Epithelial cell of prostate (primary cell): ENCODE data around the gene CREB1.
"Not testable (repeated sequence)": the region's sequence is repeated elsewhere in the genome, so short reads cannot be mapped to it uniquely, and the experiment has no call there.

Experiments
- DNase-seq: peaks from one replicate; pipeline ENCODE4 v3.0.0-alpha.2; 2011; ENCODE audit warnings: low read depth, low spot score
- H3K27ac ChIP-seq: fragments of 450-650 bp; 2 replicates; pipeline ENCODE4 v1.5.1; 2017; ENCODE audit warnings: mild to moderate bottlenecking

The CREB1 gene

DNA sequence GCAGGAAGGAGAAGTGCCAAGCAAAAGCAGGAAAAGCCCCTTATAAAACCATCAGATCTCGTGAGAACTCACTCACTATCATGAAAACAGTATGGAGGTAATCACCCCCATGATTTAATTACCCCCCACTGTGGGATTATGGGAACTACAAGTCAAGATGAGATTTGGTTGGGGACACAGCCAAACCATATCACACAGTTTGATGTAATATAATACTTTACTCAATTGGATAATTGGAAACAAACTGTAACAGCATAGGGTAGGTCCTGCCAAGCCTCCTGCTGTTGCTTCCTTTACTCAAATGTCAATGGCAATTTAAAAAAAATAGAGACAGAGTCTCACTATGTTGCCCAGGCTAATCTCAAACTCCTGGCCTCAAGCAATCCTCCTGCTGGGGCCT lies 110.9 kb downstream of the CREB1 start:
- no peak for DNase-seq
- H3K27ac ChIP-seq = no peak overlapping the region

DNA sequence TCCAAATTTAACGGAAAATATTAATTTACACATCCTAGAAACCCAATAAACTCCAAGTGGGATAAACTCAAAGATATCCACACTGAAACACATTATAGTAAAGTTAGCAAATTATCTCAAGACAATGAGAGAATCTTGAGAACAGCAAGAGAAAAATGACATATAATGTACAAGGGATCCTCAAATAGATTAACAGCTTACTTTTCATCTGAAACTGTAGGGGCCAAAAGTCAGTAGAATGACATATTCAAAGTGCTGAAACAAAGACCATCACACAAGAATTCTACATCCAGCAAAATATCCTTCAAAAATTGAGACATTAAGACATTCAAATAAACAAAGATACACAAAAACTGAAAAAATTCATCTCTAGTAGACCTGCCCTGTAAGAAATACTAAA lies 114.1 kb downstream of the CREB1 start:
- DNase-seq = no peak
- no peak overlapping the region for H3K27ac ChIP-seq

DNA sequence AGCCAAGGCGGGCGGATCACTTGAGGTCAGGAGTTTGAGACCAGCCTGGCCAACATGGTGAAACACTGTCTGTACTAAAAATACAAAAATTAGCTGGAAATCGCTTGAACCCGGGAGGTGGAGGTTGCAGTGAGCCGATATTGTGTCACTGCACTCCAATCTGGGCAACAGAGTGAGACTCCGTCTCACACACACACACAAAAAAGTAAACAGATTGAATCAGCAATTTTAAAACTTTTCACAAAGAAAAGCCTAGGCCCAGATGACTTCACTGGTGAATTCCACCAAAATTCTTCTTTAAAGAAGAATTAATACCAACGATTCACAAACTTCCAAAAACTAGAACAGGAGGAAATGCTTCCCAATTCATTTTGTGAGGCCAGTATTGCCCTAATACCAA lies 116.8 kb downstream of the CREB1 start:
- not testable (repeated sequence) for H3K27ac ChIP-seq, DNase-seq
